ENCODE data around the gene DNAH8.
"Not testable (repeated sequence)": the region's sequence is repeated elsewhere in the genome, so short reads cannot be mapped to it uniquely, and the experiment has no call there.

The DNAH8 gene

GRCh38 chr6:38865521-38866174, 150.5 kb downstream of the DNAH8 start:
- in situ Hi-C loops (cut with MboI; ENCODE audit: low pct_unique_long_range_greater_than_20kb, low sequenced_read_pairs), result no loop called here
- no peak for DNase-seq

GRCh38 chr6:38867726-38868125, 152.6 kb downstream of the DNAH8 start:
- in situ Hi-C loops (cut with MboI; ENCODE audit: low pct_unique_long_range_greater_than_20kb, low sequenced_read_pairs), result no loop called here
- no peak for DNase-seq

DNA sequence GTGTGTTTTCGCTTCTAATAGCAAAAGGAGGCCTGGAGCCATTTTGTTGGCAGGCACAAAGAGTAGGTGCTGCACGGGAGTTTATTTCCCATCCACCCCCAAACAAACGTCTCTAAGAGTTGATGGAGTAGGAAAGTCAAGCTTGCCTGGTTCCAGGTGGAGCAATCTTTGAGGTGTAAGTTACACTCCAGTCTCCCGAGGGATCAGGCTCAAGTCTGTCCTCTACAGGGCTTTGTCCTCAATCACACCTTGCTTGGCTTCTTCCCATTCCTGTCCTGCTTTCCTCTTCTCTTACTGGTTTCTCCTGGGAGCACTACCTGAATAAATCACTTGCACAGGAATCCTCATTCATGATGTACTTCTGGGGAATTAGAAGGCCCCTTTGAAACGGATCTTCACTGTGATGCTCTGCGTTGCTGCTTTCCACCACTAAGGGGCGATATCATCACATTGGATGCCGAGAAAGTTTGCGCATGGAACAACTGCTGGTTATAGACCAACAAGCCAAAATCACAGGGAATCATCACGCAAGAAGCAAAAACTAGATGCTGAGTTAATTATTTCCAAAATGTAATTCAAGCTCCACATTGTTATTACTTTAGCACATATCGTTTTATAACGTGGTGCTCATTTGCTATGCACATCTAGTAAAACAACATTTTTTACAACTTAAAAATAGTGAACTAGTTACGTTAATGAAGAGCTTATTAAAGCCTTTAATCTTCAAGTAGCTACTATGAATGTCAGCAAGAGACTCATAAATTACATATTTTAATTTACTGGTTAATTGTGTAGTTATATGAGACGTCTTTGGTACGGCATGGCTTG, 156.8 kb downstream of the DNAH8 start:
- in situ Hi-C loops (cut with MboI; ENCODE audit: low pct_unique_long_range_greater_than_20kb, low sequenced_read_pairs), result no loop called here
- DNase-seq, result peak; percentile 62

DNA sequence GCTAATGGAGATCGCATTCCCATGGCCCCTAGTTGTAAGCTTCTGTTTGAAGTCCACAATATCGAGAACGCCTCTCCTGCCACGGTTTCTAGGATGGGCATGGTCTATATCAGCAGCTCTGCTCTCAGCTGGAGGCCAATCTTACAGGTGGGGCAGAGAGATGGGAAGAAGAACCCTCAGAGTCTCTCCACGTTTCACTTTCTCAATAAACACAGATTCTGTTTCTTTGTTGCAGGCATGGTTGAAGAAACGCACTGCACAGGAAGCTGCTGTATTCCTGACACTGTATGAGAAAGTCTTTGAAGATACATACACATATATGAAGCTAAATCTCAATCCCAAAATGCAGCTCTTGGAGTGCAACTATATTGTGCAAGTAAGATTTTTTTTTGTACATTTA, 157.9 kb downstream of the DNAH8 start:
- no peak for DNase-seq
- in situ Hi-C loops (cut with MboI; ENCODE audit: low pct_unique_long_range_greater_than_20kb, low sequenced_read_pairs), result no loop called here

- DNase-seq; in situ Hi-C loops (cut with MboI; ENCODE audit: low pct_unique_long_range_greater_than_20kb, low sequenced_read_pairs): not testable (repeated sequence)
These were observed 158.7 kb downstream of the DNAH8 start for GRCh38 chr6:38873816-38874215.

DNA sequence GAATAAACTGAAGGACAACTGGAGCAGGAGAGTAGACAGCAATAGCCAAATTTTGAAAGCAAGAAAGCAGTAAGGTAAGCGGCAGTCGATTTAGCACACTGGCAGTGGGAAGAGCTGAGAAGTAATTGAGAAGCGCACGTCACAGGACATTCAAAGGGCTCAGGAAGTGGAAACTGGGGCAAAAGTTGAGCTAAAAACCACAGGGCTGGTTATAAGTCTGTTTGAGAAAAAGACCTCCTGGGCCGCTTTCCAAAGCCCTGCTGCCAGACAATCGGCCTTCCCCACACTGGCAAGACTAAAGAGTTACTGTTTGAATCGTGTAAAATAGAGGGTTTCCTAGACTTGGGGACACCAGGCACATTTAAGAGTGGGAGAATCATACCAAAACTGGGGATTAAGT, 161.4 kb downstream of the DNAH8 start:
- in situ Hi-C loops (cut with MboI; ENCODE audit: low pct_unique_long_range_greater_than_20kb, low sequenced_read_pairs), result no loop called here
- peak; percentile 52 for DNase-seq

GRCh38 chr6:38877721-38878120, 162.6 kb downstream of the DNAH8 start:
- DNase-seq, result no peak
- in situ Hi-C loops (cut with MboI; ENCODE audit: low pct_unique_long_range_greater_than_20kb, low sequenced_read_pairs), result no loop called here

DNA sequence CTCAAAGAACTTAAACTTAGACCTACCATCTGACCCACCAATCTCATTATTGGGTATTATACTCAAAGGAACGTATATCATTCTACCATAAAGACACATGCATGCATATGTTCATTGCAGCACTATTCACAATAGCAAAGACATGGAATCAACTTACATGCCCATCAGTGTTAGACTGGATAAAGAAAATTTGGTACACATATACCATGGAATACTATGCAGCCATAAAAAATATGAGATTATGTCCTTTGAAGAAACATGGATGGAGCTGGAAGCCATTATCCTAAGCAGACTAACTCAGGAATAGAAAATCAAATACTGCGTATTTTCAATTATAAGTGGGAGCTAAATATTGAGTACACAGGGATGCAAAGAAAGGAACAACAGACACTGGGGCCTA, 167.0 kb downstream of the DNAH8 start:
- in situ Hi-C loops (cut with MboI; ENCODE audit: low pct_unique_long_range_greater_than_20kb, low sequenced_read_pairs), result no loop called here
- no peak for DNase-seq

- in situ Hi-C loops (cut with MboI; ENCODE audit: low pct_unique_long_range_greater_than_20kb, low sequenced_read_pairs), result no loop called here
- no peak for DNase-seq
These were observed 182.4 kb downstream of the DNAH8 start for GRCh38 chr6:38897507-38897906.

DNA sequence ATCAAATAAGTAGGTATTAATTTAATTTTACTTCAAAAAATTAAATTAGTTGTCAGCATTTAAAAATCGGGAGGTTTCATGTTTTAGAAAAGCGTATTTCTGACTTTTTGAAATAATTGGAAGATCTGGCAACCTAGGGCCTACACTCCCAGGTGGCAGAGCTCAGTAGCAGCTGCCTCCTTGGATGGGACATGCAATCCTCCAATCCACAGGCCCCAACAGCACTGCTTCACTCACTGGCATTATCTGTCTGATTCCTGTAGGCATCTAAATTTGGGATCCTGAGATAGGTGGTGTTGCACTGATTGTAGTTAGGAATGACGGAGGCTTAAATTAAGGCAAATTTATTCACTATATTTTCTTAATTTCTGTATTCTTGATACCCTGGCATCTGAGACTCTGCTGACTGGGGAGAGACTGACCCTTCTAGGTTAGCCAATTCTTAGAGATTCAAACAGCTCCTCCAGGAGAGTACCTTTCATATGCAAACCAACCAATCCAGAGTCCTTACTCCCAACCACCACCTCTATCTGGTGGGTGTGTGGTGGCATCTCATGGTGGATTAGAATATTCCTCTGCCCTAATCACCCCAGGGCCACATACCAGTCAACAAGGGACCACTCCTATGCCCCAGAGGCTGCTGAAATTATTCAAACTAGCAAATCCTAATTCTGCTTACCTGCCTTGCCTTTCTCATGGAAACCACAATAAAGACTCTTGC, 186.9 kb downstream of the DNAH8 start:
- in situ Hi-C loops (cut with MboI; ENCODE audit: low pct_unique_long_range_greater_than_20kb, low sequenced_read_pairs), result no loop called here

GRCh38 chr6:38906582-38906981, 191.5 kb downstream of the DNAH8 start:
- in situ Hi-C loops (cut with MboI; ENCODE audit: low pct_unique_long_range_greater_than_20kb, low sequenced_read_pairs), result no loop called here
- DNase-seq, result no peak

More for the DNA sequence above, 186.9 kb downstream of the DNAH8 start:
- DNase-seq, result no peak

DNA sequence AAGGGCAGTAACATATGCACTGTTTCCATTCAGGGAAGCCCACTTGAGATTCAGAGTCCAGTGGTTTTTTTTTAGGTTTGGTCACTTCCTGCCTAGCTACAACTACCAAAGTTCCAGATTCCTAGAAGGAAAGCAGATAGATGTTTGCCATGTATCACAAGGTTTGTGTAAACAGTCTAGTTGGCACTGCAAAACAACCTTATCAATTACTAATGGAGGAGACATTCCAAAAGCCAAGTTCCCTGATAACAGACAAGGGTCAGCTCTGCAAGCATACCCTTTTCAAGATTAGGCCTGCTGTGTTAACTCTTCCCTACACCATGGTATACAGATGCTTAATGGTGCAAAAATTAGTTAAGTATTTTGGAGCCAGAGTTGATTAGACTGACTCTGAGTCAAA, 192.2 kb downstream of the DNAH8 start:
- in situ Hi-C loops (cut with MboI; ENCODE audit: low pct_unique_long_range_greater_than_20kb, low sequenced_read_pairs), result no loop called here
- no peak for DNase-seq

DNA sequence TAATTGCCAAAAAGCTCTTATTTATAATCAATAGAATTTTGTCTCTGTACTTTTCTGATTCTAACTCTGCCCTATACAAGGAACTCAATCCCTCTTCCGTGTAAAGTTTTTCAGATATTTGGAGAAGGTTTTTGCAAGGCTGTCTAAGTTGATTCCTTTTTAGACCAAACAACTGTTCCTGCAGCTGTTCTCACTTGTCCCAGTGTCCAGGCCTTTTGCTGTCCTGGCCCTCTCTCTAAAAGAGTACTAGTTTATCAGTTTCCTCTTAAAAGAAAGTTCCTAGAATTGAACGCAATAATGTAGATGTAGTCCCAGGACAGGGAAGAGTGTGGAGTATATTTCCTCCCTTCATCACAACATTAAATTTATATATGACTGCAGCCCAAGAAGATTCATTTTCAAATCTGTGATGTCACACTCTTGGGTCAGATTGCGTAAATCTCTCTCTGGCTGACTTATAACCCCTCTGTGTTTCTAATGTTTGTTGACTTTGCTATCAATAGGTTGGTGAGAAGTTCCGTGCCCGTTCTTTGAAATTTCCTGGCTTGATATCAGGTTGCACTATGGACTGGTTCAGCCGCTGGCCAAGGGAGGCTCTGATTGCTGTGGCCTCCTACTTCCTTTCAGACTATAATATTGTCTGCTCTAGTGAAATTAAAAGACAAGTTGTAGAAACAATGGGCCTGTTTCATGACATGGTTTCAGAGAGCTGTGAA, 194.1 kb downstream of the DNAH8 start:
- in situ Hi-C loops (cut with MboI; ENCODE audit: low pct_unique_long_range_greater_than_20kb, low sequenced_read_pairs), result no loop called here
- DNase-seq, result no peak

DNA sequence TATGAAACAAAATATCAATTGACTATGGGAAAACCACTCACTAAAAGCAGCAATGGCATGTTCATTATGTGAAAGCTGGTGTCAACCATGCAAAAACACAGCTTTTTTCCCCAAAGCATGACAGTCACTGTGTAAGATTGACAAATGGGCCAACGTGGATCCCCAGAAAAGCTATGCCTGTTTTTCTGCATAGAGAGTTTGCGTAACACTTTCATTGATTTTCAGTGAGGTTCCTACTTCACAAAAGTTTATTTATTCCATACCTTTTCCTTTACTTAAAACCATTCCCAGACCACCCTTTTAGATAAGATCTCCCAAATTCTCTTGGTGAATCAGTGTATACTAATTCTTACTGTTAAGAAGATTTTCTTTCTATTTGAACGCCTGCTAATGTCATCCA, 195.1 kb downstream of the DNAH8 start:
- DNase-seq, result no peak
- in situ Hi-C loops (cut with MboI; ENCODE audit: low pct_unique_long_range_greater_than_20kb, low sequenced_read_pairs), result no loop called here

- DNase-seq, result no peak
- in situ Hi-C loops (cut with MboI; ENCODE audit: low pct_unique_long_range_greater_than_20kb, low sequenced_read_pairs), result no loop called here
These were observed 197.3 kb downstream of the DNAH8 start for GRCh38 chr6:38912378-38912777.

DNA sequence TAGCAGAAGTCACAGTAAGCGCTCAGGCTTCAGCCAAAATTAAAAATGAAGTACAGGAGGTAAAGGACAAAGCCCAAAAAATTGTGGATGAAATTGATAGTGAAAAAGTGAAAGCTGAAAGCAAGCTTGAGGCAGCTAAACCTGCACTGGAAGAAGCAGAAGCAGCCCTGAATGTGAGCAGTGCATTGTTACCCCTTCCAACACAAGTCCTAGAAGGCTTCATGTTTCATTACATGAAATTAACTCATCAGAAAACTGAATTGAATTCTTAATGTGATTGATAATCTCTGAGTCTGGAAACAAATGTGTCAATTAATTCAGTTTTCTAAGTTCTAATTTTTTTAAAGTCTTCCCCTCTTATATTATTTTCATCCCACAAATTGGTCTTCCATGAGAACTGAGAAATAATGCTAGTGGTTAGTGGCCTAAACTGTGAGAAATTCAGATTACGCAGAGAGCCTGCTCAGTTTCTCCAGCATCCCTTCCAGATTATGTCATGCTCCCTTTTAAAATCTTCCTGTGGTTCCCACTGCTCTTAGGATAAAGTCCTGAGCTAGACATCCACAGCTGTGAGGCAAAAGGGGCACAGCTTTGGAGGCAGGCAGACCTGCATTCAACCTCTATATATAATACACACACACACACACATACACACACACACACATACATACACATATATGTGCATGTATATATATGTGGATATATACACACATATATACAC, 200.3 kb downstream of the DNAH8 start:
- DNase-seq, result no peak
- in situ Hi-C loops (cut with MboI; ENCODE audit: low pct_unique_long_range_greater_than_20kb, low sequenced_read_pairs), result no loop called here

DNA sequence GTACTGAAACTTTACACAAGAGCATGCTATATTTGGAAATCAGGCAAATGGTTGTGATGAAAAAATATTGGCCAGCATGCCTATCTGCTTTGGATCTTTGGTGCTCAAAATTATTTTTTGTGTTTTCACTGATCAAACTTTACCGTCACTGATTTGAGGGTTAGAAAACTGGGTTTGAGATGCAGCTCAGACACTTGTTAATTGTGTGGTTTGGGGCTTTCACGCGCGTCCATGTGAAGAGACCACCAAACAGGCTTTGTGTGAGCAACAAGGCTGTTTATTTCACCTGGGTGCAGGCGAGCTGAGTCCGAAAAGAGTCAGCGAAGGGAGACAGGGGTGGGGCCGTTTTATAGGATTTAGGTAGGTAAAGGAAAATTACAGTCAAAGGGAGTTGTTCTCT, 206.4 kb downstream of the DNAH8 start:
- DNase-seq; in situ Hi-C loops (cut with MboI; ENCODE audit: low pct_unique_long_range_greater_than_20kb, low sequenced_read_pairs): not testable (repeated sequence)

GRCh38 chr6:38924791-38925509, 209.8 kb downstream of the DNAH8 start:
- in situ Hi-C loops (cut with MboI; ENCODE audit: low pct_unique_long_range_greater_than_20kb, low sequenced_read_pairs), result no loop called here
- no peak for DNase-seq
